Lower leg skin (tissue), 3 donors: Measurements from ENCODE around the gene RGS7.

Source experiments
- POLR2A ChIP-seq, 2 donors: fragments of 450-650 bp; IDR thresholded peaks; one replicate each; pipeline ENCODE4 v1.6.1; 2016 to 2017; ENCODE audit warnings: antibody characterized with exemption in 2 of 2, mild to moderate bottlenecking in 1 of 2, moderate library complexity in 1 of 2
- TF ChIP-seq, protein P1 (sequence below), 3 donors: fragments of 450-650 bp; IDR thresholded peaks; one replicate each; pipeline ENCODE4 v1.5.1; 2016; ENCODE audit warnings: antibody characterized with exemption in 3 of 3, mild to moderate bottlenecking in 3 of 3, moderate library complexity in 2 of 3

DNA sequence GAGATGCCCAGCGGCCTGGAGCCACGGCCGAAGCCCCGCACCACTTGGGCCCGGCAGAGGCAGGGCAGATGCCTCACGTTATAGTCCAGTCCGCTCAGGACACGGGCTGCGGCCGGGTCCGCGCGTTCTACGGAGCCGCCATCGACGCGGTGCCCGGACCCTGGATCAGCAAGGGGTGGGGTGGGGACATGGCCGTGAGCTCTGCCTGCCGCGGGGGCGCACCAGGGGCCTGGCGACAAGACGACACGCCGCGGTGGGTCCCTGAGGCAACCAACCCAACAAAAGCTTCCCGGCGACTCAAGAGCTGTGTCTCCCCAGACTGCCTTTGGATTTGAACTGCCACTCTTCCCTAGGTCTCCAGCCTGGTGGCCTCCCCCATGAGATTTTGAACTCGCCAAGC, 533.6 kb downstream of the RGS7 start:
- TF ChIP-seq, protein P1, sequence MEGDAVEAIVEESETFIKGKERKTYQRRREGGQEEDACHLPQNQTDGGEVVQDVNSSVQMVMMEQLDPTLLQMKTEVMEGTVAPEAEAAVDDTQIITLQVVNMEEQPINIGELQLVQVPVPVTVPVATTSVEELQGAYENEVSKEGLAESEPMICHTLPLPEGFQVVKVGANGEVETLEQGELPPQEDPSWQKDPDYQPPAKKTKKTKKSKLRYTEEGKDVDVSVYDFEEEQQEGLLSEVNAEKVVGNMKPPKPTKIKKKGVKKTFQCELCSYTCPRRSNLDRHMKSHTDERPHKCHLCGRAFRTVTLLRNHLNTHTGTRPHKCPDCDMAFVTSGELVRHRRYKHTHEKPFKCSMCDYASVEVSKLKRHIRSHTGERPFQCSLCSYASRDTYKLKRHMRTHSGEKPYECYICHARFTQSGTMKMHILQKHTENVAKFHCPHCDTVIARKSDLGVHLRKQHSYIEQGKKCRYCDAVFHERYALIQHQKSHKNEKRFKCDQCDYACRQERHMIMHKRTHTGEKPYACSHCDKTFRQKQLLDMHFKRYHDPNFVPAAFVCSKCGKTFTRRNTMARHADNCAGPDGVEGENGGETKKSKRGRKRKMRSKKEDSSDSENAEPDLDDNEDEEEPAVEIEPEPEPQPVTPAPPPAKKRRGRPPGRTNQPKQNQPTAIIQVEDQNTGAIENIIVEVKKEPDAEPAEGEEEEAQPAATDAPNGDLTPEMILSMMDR (IDR thresholded peaks at IDR 0.05) = no peak
- TF ChIP-seq POLR2A (IDR thresholded peaks at IDR 0.05) = no peak
